GM10266 (cell line): ENCODE results near the gene ATP1A1.

Experiments
- DNase-seq: peaks from one replicate; pipeline ENCODE4 v3.0.0; 2012; ENCODE audit errors: extremely low spot score
- TF ChIP-seq, protein P1 (sequence below): IDR thresholded peaks from 2 replicates; pipeline ENCODE4 v1.5.1; 2012; ENCODE audit warnings: mild to moderate bottlenecking, low read depth; ENCODE audit not compliant: control insufficient read depth, insufficient read depth; ENCODE audit errors: missing control alignments

ATP1A1 gene

DNA sequence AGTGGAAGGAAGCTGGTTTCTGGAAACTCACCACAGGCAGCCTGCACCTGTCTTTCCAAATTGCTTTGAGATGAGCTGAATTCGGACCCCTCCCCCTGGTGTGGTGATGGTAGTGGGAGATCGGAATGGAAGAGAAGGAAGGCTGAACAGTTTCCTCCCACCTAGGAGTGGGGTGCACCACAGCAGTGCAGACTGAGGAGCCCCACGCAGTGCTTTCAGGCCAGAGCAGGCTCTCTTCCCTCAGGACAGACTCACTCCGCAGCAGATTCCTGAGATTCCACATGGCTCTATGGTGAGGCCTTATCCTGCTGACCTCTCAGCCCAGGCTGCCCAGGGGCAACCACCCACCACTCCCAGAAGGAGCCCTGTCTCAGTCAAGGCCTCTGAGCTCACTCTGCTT is 80.9 kb downstream of the ATP1A1 start:
- no peak for DNase-seq

More for the DNA sequence above, 80.9 kb downstream of the ATP1A1 start:
- TF ChIP-seq, protein P1, sequence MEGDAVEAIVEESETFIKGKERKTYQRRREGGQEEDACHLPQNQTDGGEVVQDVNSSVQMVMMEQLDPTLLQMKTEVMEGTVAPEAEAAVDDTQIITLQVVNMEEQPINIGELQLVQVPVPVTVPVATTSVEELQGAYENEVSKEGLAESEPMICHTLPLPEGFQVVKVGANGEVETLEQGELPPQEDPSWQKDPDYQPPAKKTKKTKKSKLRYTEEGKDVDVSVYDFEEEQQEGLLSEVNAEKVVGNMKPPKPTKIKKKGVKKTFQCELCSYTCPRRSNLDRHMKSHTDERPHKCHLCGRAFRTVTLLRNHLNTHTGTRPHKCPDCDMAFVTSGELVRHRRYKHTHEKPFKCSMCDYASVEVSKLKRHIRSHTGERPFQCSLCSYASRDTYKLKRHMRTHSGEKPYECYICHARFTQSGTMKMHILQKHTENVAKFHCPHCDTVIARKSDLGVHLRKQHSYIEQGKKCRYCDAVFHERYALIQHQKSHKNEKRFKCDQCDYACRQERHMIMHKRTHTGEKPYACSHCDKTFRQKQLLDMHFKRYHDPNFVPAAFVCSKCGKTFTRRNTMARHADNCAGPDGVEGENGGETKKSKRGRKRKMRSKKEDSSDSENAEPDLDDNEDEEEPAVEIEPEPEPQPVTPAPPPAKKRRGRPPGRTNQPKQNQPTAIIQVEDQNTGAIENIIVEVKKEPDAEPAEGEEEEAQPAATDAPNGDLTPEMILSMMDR = no peak
